Parathyroid adenoma (tissue), 2 donors: Measurements from ENCODE around the gene PIK3CG.
"Not testable (repeated sequence)": the region's sequence is repeated elsewhere in the genome, so short reads cannot be mapped to it uniquely, and the experiment has no call there.

ENCODE experiments used
- H2AFZ ChIP-seq: fragments of 300-600 bp; sonication (generic); one replicate; pipeline ENCODE4 v1.7.0; 2017; ENCODE audit warnings: antibody characterized with exemption, mild to moderate bottlenecking
- H3K27ac ChIP-seq: fragments of 300-600 bp; sonication (generic); one replicate; pipeline ENCODE4 v1.7.0; 2017
- H3K27me3 ChIP-seq: fragments of 300-600 bp; sonication (generic); one replicate; pipeline ENCODE4 v1.7.0; 2017; ENCODE audit warnings: low read length; ENCODE audit not compliant: control insufficient read depth, insufficient read depth
- H3K36me3 ChIP-seq: fragments of 300-600 bp; sonication (generic); one replicate; pipeline ENCODE4 v1.7.0; 2017; ENCODE audit warnings: low read length; ENCODE audit not compliant: control insufficient read depth, insufficient read depth
- H3K4me1 ChIP-seq: fragments of 300-600 bp; sonication (generic); one replicate; pipeline ENCODE4 v1.7.0; 2017; ENCODE audit warnings: control low read depth
- H3K4me2 ChIP-seq: fragments of 300-600 bp; sonication (generic); one replicate; pipeline ENCODE4 v1.7.0; 2017; ENCODE audit warnings: low read length
- H3K4me3 ChIP-seq: fragments of 300-600 bp; sonication (generic); one replicate; pipeline ENCODE4 v1.7.0; 2017; ENCODE audit warnings: low read depth, low read length
- H3K79me2 ChIP-seq: fragments of 300-600 bp; sonication (generic); one replicate; pipeline ENCODE4 v1.7.0; 2017; ENCODE audit warnings: control low read depth
- H3K9ac ChIP-seq: fragments of 300-600 bp; sonication (generic); one replicate; pipeline ENCODE4 v1.7.0; 2017; ENCODE audit warnings: mild to moderate bottlenecking
- H3K9me3 ChIP-seq: fragments of 300-600 bp; sonication (generic); one replicate; pipeline ENCODE4 v1.7.0; 2017; ENCODE audit warnings: low read length; ENCODE audit not compliant: control insufficient read depth
- TF ChIP-seq, protein P1 (sequence below): fragments of 300-600 bp; sonication (generic); IDR thresholded peaks from one replicate; pipeline ENCODE4 v1.7.0; 2017; ENCODE audit warnings: antibody characterized with exemption, mild to moderate bottlenecking
- donor health status: primary hyperparathyroidism.

Gene PIK3CG

DNA sequence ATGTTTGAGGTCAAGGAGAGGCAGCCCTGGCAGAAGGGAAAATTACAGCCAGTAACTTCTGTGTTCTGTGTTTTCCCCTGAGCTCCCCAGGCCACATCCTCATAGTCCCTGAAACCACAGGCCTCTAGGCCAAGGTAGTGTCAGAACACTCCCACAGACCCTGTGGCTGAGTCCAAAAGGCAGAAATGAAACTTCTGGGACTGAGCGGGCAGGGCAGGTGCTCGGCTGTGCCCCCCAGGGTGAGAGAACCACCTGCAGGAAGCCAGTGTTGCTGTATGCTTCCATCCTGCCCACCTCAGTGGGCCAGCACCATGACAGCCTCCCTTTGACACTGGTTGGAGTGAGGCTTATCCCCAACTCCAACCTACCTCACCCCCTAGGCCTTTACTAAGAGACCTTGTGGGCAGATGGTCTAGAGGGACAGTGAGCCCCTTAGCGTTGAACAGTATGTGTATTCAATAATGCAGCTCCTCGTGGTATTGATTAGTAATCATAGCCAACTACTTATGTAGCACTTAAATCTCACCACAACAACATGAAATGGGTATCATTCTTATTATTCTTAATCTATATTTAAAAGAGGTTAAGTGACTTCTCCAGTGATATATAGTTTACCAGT, 30.3 kb downstream of the PIK3CG start:
- H3K4me3 ChIP-seq, result no peak overlapping the region
- no peaks in the 10 kb centered on the region for H3K79me2 ChIP-seq
- H2AFZ ChIP-seq, result no peak overlapping the region
- H3K27ac ChIP-seq, result no peak overlapping the region
- H3K9me3 ChIP-seq, result no peaks in the 10 kb centered on the region
- no peak overlapping the region for H3K9ac ChIP-seq
- H3K4me1 ChIP-seq, result no peaks in the 10 kb centered on the region
- TF ChIP-seq, protein P1, sequence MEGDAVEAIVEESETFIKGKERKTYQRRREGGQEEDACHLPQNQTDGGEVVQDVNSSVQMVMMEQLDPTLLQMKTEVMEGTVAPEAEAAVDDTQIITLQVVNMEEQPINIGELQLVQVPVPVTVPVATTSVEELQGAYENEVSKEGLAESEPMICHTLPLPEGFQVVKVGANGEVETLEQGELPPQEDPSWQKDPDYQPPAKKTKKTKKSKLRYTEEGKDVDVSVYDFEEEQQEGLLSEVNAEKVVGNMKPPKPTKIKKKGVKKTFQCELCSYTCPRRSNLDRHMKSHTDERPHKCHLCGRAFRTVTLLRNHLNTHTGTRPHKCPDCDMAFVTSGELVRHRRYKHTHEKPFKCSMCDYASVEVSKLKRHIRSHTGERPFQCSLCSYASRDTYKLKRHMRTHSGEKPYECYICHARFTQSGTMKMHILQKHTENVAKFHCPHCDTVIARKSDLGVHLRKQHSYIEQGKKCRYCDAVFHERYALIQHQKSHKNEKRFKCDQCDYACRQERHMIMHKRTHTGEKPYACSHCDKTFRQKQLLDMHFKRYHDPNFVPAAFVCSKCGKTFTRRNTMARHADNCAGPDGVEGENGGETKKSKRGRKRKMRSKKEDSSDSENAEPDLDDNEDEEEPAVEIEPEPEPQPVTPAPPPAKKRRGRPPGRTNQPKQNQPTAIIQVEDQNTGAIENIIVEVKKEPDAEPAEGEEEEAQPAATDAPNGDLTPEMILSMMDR, result no peak
- H3K4me2 ChIP-seq, result no peak overlapping the region
- no peaks in the 10 kb centered on the region for H3K36me3 ChIP-seq
- H3K27me3 ChIP-seq, result no peaks in the 10 kb centered on the region

- Histone ChIP-seq H3K27me3 (no peaks in the 10 kb centered on the region), H3K4me2 (no peak overlapping the region), H3K9me3 (no peaks in the 10 kb centered on the region), H3K4me1 (no peaks in the 10 kb centered on the region), H2AFZ (no peak overlapping the region), H3K4me3 (no peak overlapping the region), H3K27ac (no peak overlapping the region), H3K36me3 (no peaks in the 10 kb centered on the region), H3K9ac (no peak overlapping the region), H3K79me2 (no peaks in the 10 kb centered on the region)
- TF ChIP-seq, protein P1, result no peak
Observed at GRCh38 chr7:106896231-106896630, 31.1 kb downstream of the PIK3CG start.

- H3K27ac ChIP-seq, H3K4me1 ChIP-seq, H3K79me2 ChIP-seq, H3K9ac ChIP-seq, H3K9me3 ChIP-seq, H3K36me3 ChIP-seq, H3K4me2 ChIP-seq, H3K4me3 ChIP-seq, H2AFZ ChIP-seq, H3K27me3 ChIP-seq: not testable (repeated sequence)
Observed at GRCh38 chr7:106897553-106897952, 32.5 kb downstream of the PIK3CG start.

GRCh38 chr7:106898967-106899366, 33.9 kb downstream of the PIK3CG start:
- not testable (repeated sequence) for H3K4me1 ChIP-seq, H3K4me3 ChIP-seq, H3K27me3 ChIP-seq

GRCh38 chr7:106901828-106902441, 36.9 kb downstream of the PIK3CG start:
- Histone ChIP-seq H2AFZ (no peak overlapping the region), H3K36me3 (no peaks in the 10 kb centered on the region), H3K9ac (no peak overlapping the region), H3K4me3 (no peak overlapping the region), H3K4me1 (no peaks in the 10 kb centered on the region), H3K79me2 (no peaks in the 10 kb centered on the region), H3K4me2 (no peak overlapping the region), H3K27ac (no peak overlapping the region), H3K27me3 (no peaks in the 10 kb centered on the region), H3K9me3 (no peaks in the 10 kb centered on the region)
- TF ChIP-seq, protein P1, result no peak

More at GRCh38 chr7:106898967-106899366, 33.9 kb downstream of the PIK3CG start:
- not testable (repeated sequence) for H2AFZ ChIP-seq, H3K9ac ChIP-seq, H3K36me3 ChIP-seq, H3K4me2 ChIP-seq, H3K79me2 ChIP-seq, H3K27ac ChIP-seq, H3K9me3 ChIP-seq
